K562 (cell line): ENCODE results near the gene FASN. TPM values are rescaled to one million over a fixed set of nuclear protein-coding genes. Genes with fewer than 3 reads are reported as not detected.
"Not testable (repeated sequence)": the region's sequence is repeated elsewhere in the genome, so short reads cannot be mapped to it uniquely, and the experiment has no call there.

ENCODE experiments used
- ATAC-seq: fragments of 200-7000 bp; cut with Tn5 transposase; 3 replicates; pipeline ENCODE4 v1.9.1; 2020; ENCODE audit warnings: moderate library complexity
- BruUV-seq: library from RNA; stranded (reverse); fragments of 400-500 nt; replicated peaks from 2 replicates; lab custom pipeline; 2021; lab: Mats Ljungman, UMichigan
- CTCF ChIA-PET: fragments of 300-600 bp; formaldehyde crosslinking; extraction: SDS; loops from one replicate; lab custom pipeline; 2021; ENCODE audit warnings: low intra/inter-chr PET ratio; lab: Yijun Ruan, JAX
- POLR2A ChIA-PET: fragments of 300-600, 350-650 bp; sonication (Branson Sonifier 250); formaldehyde crosslinking; extraction: SDS; loops from one replicate; lab custom pipeline; 2021; ENCODE audit warnings: antibody characterized with exemption, inconsistent platforms; lab: Yijun Ruan, JAX
- DNase-seq, 4 experiments: peaks; one replicate each; pipeline versions ENCODE4 v3.0.0 to v3.0.0-alpha.2; 2011 to 2018; ENCODE audit warnings: low spot score in 3 of 4, mixed read lengths in 3 of 4; ENCODE audit errors: extremely low read depth in 1 of 4
- FAIRE-seq: peaks from 2 replicates; lab custom pipeline; 2011; peaks lifted over from hg19 to GRCh38; lab: Jason Lieb, UNC
- H2AFZ ChIP-seq: 2 replicates; pipeline ENCODE4 v1.6.0; 2011; ENCODE audit warnings: low read depth, low read length, control low read depth, inconsistent platforms
- H3K27ac ChIP-seq: fragments of 200-600 bp; 3 replicates; pipeline ENCODE4 v1.8.0; 2011; ENCODE audit warnings: low read depth, mild to moderate bottlenecking, control low read depth, inconsistent platforms, low read length, moderate library complexity, mixed read lengths; ENCODE audit errors: extremely low read depth
- H3K27me3 ChIP-seq, 2 experiments: fragments of 300-600 bp in 1 of 2; 2 replicates in 1 of 2; 3 replicates in 1 of 2; pipeline versions ENCODE4 v1.6.0 to v1.8.0; 2011; ENCODE audit warnings: inconsistent platforms in 2 of 2, low read length in 2 of 2, mild to moderate bottlenecking in 1 of 2, mixed read lengths in 1 of 2, moderate library complexity in 1 of 2; ENCODE audit not compliant: control insufficient read depth in 2 of 2, insufficient read depth in 2 of 2
- H3K36me3 ChIP-seq: fragments of 300-600 bp; 3 replicates; pipeline ENCODE4 v1.8.0; 2011; ENCODE audit warnings: mild to moderate bottlenecking, low read length, inconsistent platforms; ENCODE audit not compliant: control insufficient read depth, insufficient read depth
- H3K4me1 ChIP-seq, 2 experiments: fragments of 200-600 bp in 1 of 2; replicated peaks in 1 of 2; 2 replicates in 1 of 2; 3 replicates in 1 of 2; pipeline versions ENCODE4 v1.5.1 to v1.8.0; 2011; ENCODE audit warnings: inconsistent platforms in 2 of 2, low read length in 2 of 2, mild to moderate bottlenecking in 1 of 2, mixed read lengths in 1 of 2, moderate library complexity in 1 of 2; ENCODE audit not compliant: control insufficient read depth in 2 of 2, insufficient read depth in 2 of 2
- H3K4me2 ChIP-seq: 2 replicates; pipeline ENCODE4 v1.6.1; 2011; ENCODE audit warnings: low read length, control low read depth, inconsistent platforms, mixed read lengths; ENCODE audit not compliant: insufficient read depth
- H3K4me3 ChIP-seq: fragments of 200-600 bp; sonication (generic), shearing (Covaris generic); 2 replicates; pipeline ENCODE4 v1.5.1; 2016; ENCODE audit warnings: control low read depth, inconsistent platforms
- H3K79me2 ChIP-seq: fragments of 200-600 bp; 3 replicates; pipeline ENCODE4 v1.8.0; 2011; ENCODE audit warnings: low read length, inconsistent platforms; ENCODE audit not compliant: control insufficient read depth, insufficient read depth
- H3K9ac ChIP-seq, 2 experiments: 2 replicates each; pipeline versions ENCODE4 v1.6.0 to v1.6.1; 2011; ENCODE audit warnings: low read depth in 2 of 2, low read length in 2 of 2, control low read depth in 1 of 2, inconsistent platforms in 1 of 2, mild to moderate bottlenecking in 1 of 2, mixed read lengths in 1 of 2; ENCODE audit not compliant: insufficient read depth in 1 of 2
- H3K9me1 ChIP-seq: one replicate; pipeline ENCODE4 v1.6.0; 2011; ENCODE audit warnings: inconsistent platforms, mild to moderate bottlenecking, low read length, moderate library complexity; ENCODE audit not compliant: control insufficient read depth, insufficient read depth
- H3K9me3 ChIP-seq: replicated peaks from 2 replicates; pipeline ENCODE4 v1.5.1; 2011; ENCODE audit warnings: low read depth, low read length, inconsistent platforms; ENCODE audit not compliant: control insufficient read depth, insufficient read depth
- H4K20me1 ChIP-seq: replicated peaks from 2 replicates; pipeline ENCODE4 v1.6.1; 2011; ENCODE audit warnings: low read length, inconsistent platforms, mixed read lengths; ENCODE audit not compliant: control insufficient read depth, insufficient read depth
- C11orf30 ChIP-seq: fragments of 450-650 bp; IDR thresholded peaks from 2 replicates; pipeline ENCODE4 v1.6.1; 2016; ENCODE audit warnings: low read depth, mild to moderate bottlenecking
- CEBPB ChIP-seq: fragments of 450-650 bp; IDR thresholded peaks from 2 replicates; pipeline ENCODE4 v1.6.1; 2016; ENCODE audit warnings: missing genetic modification characterization, missing compliant biosample characterization
- CEBPG ChIP-seq, 3 experiments: fragments of 200-800 bp in 1 of 3; sonication (Bioruptor generic) in 1 of 3; sonication (generic) in 1 of 3; formaldehyde crosslinking in 1 of 3; IDR thresholded peaks in 2 of 3; conservative IDR thresholded peaks in 1 of 3; 2 replicates each; pipeline versions ENCODE4 v1.6.1 to v1.8.0; 2016 to 2022; ENCODE audit warnings: missing compliant biosample characterization in 2 of 3, missing genetic modification characterization in 2 of 3, mild to moderate bottlenecking in 1 of 3, missing genetic modification reagents in 1 of 3
- KDM1A ChIP-seq, 2 experiments: fragments of 450-650 bp; IDR thresholded peaks; 2 replicates each; pipeline ENCODE4 v1.6.1; 2016; ENCODE audit warnings: mild to moderate bottlenecking in 2 of 2
- MAFG ChIP-seq: fragments of 450-650 bp; conservative IDR thresholded peaks from 2 replicates; pipeline ENCODE4 v1.6.1; 2016; ENCODE audit warnings: missing genetic modification characterization, missing compliant biosample characterization
- YY1 ChIP-seq, 3 experiments: IDR thresholded peaks; 2 replicates each; pipeline ENCODE4 v1.6.1; 2011; ENCODE audit warnings: low read length in 2 of 3, mild to moderate bottlenecking in 2 of 3, moderate library complexity in 2 of 3, borderline replicate concordance in 1 of 3, control low read depth in 1 of 3, low read depth in 1 of 3; ENCODE audit not compliant: insufficient read depth in 3 of 3, insufficient replicate concordance in 2 of 3, control insufficient read depth in 1 of 3, insufficient read length in 1 of 3; ENCODE audit errors: extremely low read depth in 1 of 3
- ZNF316 ChIP-seq: fragments of 450-650 bp; IDR thresholded peaks from 2 replicates; pipeline ENCODE4 v1.6.1; 2016
- WGBS: fragments of 100-300 bp; shearing (Covaris generic); methylation state at CpG from one replicate; pipeline ENCODE4 v1.1.6; 2016; ENCODE audit warnings: low coverage, mixed read lengths; ENCODE audit not compliant: insufficient coverage; ENCODE audit errors: missing lambda C conversion rate; 5-methylcytosine and 5-hydroxymethylcytosine counted together
- in situ Hi-C: fragments of 300-500 bp; cut with MboI; formaldehyde crosslinking; loops from 4 replicates; pipeline ENCODE4 v1.15.0; 2018; ENCODE audit warnings: inconsistent platforms, mixed read lengths
- intact Hi-C: fragments of 100-400 bp; cut with micrococcal nuclease; formaldehyde crosslinking; loops from 2 replicates; pipeline ENCODE4 v1.14.2; 2022
- polyA plus RNA-seq, 8 experiments: library from polyadenylated mRNA; depleted of rRNA in 4 of 8; stranded (reverse) in 5 of 8; unstranded in 3 of 8; fragments of >200 nt; fragmentation: Nextera tagmentation in 2 of 8; fragmentation: Illumina TruSeq in 1 of 8; extraction: Ambion mirVana in 2 of 8; extraction: Trizol in 1 of 8; gene quantifications; 2 replicates each; pipeline versions ENCODE4 v1.2.1 to v1.2.3, GENCODE V29; 2011 to 2014; ENCODE audit warnings: inconsistent platforms in 1 of 8, missing spikeins in 1 of 8
- total RNA-seq, 7 experiments: library from RNA; depleted of rRNA in 6 of 7; stranded (reverse); fragments of >200 nt in 6 of 7; fragmentation: Illumina TruSeq in 2 of 7; extraction: Trizol in 2 of 7; gene quantifications; 2 replicates each; pipeline versions ENCODE4 v1.2.1 to v1.2.3, GENCODE V29; 2011 to 2021; ENCODE audit warnings: low replicate concordance in 1 of 7

Gene FASN
- total and polyA plus RNA-seq, 9 of the 15 experiments (the other 6 are each of a cell fraction or from before 2014, with no cell fraction given) = 0.15 to 663 (median 49.9) TPM

- in situ Hi-C loops (no loop called here), intact Hi-C loops (no loop called here)
- DNase-seq (no peak), ATAC-seq (no peak), FAIRE-seq (no peak)
- Histone ChIP-seq H3K36me3 (no peaks in the 10 kb centered on the region), H3K4me1 (no peaks in the 10 kb centered on the region; a peak in 1 of 5 replicates), H4K20me1 (no peaks in the 10 kb centered on the region), H3K4me2 (no peak overlapping the region), H3K9me3 (no peaks in the 10 kb centered on the region), H3K27ac (no peak overlapping the region), H3K4me3 (no peak overlapping the region), H3K9ac (no peak overlapping the region), H3K9me1 (no peaks in the 10 kb centered on the region), H3K27me3 (no peaks in the 10 kb centered on the region), H2AFZ (no peak overlapping the region), H3K79me2 (no peaks in the 10 kb centered on the region)
- ChIA-PET POLR2A (no interaction called here), CTCF (no interaction called here)
- no peak for TF ChIP-seq YY1 (IDR thresholded peaks at IDR 0.05; ENCODE audit: borderline replicate concordance in 1 of 3, control insufficient read depth in 1 of 3, extremely low read depth in 1 of 3, insufficient read depth in 3 of 3, insufficient read length in 1 of 3, insufficient replicate concordance in 2 of 3, low read depth in 1 of 3, low read length in 2 of 3)
- BruUV-seq = no TSS peak
- 78% methylated on average over 11 of the region's 11 CpGs for WGBS
Observed at GRCh38 chr17:82134101-82134500, 36.1 kb upstream of the FASN start.

DNA sequence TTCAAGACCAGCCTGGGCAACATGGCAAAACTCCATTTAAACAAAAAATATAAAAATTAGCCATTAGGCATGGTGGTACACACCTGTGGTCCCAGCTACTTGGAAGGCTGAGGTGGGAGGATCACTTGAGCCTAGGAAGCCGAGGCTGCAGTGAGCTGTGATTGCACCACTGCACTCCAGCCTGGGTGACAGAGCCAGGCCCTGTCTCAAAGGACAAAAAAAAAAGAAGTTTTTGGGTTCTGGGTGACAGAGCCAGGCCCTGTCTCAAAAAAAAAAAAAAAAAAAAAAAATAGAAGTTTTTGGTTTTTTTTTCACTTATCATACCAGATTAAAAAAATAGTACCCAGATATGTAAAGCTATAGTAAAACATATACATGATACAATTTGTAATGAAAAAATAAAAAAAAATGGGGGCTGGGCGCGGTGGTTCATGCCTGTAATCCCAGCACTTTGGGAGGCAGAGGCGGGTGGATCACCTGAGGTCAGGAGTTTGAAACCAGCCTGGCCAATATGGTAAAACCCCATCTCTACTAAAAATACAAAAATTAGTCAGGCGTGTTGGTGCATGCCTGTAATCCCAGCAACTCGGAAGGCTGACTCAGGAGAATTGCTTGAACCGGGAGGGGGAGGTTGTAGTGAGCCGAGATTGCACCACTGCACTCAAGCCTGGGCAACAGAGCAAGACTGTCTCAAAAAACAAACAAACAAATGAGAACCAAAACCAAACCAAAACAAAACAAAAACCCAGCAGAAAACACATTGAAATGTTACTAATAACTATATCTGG lies 35.3 kb upstream of the FASN start:
- H3K9ac ChIP-seq; H3K79me2 ChIP-seq; DNase-seq; H2AFZ ChIP-seq; in situ Hi-C loops; POLR2A ChIA-PET; FAIRE-seq; H3K9me1 ChIP-seq; intact Hi-C loops; H3K36me3 ChIP-seq; H3K9me3 ChIP-seq; ATAC-seq; BruUV-seq; H4K20me1 ChIP-seq; H3K4me1 ChIP-seq; H3K27ac ChIP-seq; H3K4me3 ChIP-seq; CTCF ChIA-PET; H3K4me2 ChIP-seq; H3K27me3 ChIP-seq; TF ChIP-seq CEBPG (CRISPR knock-in tag; IDR thresholded peaks at IDR 0.05): not testable (repeated sequence)
- WGBS = 64% methylated on average over 8 of the region's 8 CpGs
- TF ChIP-seq C11orf30 (peak; percentile 62), CEBPG (tag; conservative IDR thresholded peaks at IDR 0.05 in 1 of 2, IDR thresholded peaks at IDR 0.05 in 1 of 2) (0 out of 4 replicates have a peak, but pooled peaks of 1 of the 2 experiments have one; percentile 12), KDM1A (IDR thresholded peaks at IDR 0.05) (peak; percentile 41 to 55; a peak in 3 of 4 replicates), ZNF316 (peak; percentile 74), CEBPB (0 out of 2 replicates have a peak, but pooled peaks have one; percentile 33), MAFG (tag) (peak; percentile 65)
